ENCODE measurements around the gene AK9. TPM values are rescaled to one million over a fixed set of nuclear protein-coding genes. Genes with fewer than 3 reads are reported as not detected.

Gene AK9
- total RNA-seq, 1 experiment from 2014 or later: 3.5 TPM

DNA sequence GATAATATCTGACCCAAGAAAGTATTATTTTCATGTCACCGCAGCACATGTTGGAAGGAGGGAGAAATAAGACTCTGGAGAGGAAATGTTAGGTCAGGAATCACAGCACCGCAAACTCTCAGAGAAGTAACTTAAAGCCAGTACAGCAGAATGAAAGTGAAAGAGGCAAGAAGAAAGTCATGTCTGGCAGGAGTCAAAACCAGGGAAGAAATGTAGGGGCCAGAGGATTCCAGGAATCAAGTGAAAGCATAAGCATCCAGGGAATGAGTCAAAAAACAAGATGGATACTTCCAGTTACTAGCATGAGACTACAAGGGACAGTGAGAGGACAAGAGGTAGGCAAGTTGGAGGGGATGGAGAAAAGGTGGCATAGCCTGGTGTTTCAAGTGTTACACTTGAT lies 80.4 kb downstream of the AK9 start:
- no peak for TF ChIP-seq SRF (IDR thresholded peaks at IDR 0.05; ENCODE audit: low read depth)
- TF ChIP-seq, protein P1, sequence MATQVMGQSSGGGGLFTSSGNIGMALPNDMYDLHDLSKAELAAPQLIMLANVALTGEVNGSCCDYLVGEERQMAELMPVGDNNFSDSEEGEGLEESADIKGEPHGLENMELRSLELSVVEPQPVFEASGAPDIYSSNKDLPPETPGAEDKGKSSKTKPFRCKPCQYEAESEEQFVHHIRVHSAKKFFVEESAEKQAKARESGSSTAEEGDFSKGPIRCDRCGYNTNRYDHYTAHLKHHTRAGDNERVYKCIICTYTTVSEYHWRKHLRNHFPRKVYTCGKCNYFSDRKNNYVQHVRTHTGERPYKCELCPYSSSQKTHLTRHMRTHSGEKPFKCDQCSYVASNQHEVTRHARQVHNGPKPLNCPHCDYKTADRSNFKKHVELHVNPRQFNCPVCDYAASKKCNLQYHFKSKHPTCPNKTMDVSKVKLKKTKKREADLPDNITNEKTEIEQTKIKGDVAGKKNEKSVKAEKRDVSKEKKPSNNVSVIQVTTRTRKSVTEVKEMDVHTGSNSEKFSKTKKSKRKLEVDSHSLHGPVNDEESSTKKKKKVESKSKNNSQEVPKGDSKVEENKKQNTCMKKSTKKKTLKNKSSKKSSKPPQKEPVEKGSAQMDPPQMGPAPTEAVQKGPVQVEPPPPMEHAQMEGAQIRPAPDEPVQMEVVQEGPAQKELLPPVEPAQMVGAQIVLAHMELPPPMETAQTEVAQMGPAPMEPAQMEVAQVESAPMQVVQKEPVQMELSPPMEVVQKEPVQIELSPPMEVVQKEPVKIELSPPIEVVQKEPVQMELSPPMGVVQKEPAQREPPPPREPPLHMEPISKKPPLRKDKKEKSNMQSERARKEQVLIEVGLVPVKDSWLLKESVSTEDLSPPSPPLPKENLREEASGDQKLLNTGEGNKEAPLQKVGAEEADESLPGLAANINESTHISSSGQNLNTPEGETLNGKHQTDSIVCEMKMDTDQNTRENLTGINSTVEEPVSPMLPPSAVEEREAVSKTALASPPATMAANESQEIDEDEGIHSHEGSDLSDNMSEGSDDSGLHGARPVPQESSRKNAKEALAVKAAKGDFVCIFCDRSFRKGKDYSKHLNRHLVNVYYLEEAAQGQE (IDR thresholded peaks at IDR 0.05; ENCODE audit: low read depth): no peak
- TF ChIP-seq, protein P2, sequence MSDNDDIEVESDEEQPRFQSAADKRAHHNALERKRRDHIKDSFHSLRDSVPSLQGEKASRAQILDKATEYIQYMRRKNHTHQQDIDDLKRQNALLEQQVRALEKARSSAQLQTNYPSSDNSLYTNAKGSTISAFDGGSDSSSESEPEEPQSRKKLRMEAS (IDR thresholded peaks at IDR 0.05): no peak
- no peak for TF ChIP-seq EZH2 (IDR thresholded peaks at IDR 0.05)
- TF ChIP-seq SIN3A (IDR thresholded peaks at IDR 0.05; ENCODE audit: low read depth): no peak
- TF ChIP-seq EGR1 (IDR thresholded peaks at IDR 0.05; ENCODE audit: low read depth): no peak
- TF ChIP-seq, protein P3, sequence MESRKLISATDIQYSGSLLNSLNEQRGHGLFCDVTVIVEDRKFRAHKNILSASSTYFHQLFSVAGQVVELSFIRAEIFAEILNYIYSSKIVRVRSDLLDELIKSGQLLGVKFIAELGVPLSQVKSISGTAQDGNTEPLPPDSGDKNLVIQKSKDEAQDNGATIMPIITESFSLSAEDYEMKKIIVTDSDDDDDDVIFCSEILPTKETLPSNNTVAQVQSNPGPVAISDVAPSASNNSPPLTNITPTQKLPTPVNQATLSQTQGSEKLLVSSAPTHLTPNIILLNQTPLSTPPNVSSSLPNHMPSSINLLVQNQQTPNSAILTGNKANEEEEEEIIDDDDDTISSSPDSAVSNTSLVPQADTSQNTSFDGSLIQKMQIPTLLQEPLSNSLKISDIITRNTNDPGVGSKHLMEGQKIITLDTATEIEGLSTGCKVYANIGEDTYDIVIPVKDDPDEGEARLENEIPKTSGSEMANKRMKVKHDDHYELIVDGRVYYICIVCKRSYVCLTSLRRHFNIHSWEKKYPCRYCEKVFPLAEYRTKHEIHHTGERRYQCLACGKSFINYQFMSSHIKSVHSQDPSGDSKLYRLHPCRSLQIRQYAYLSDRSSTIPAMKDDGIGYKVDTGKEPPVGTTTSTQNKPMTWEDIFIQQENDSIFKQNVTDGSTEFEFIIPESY (IDR thresholded peaks at IDR 0.05; ENCODE audit: extremely low read depth, insufficient replicate concordance, low read length): no peak
- TF ChIP-seq POLR2A (IDR thresholded peaks at IDR 0.05; ENCODE audit: borderline replicate concordance, extremely low read depth, insufficient read depth, insufficient read length): no peak
- TF ChIP-seq, protein P4, sequence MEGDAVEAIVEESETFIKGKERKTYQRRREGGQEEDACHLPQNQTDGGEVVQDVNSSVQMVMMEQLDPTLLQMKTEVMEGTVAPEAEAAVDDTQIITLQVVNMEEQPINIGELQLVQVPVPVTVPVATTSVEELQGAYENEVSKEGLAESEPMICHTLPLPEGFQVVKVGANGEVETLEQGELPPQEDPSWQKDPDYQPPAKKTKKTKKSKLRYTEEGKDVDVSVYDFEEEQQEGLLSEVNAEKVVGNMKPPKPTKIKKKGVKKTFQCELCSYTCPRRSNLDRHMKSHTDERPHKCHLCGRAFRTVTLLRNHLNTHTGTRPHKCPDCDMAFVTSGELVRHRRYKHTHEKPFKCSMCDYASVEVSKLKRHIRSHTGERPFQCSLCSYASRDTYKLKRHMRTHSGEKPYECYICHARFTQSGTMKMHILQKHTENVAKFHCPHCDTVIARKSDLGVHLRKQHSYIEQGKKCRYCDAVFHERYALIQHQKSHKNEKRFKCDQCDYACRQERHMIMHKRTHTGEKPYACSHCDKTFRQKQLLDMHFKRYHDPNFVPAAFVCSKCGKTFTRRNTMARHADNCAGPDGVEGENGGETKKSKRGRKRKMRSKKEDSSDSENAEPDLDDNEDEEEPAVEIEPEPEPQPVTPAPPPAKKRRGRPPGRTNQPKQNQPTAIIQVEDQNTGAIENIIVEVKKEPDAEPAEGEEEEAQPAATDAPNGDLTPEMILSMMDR (IDR thresholded peaks at IDR 0.05 in 2 of 3, conservative IDR thresholded peaks at IDR 0.05 in 1 of 3; ENCODE audit: borderline replicate concordance in 1 of 3, insufficient read depth in 1 of 3, low read depth in 2 of 3, low read length in 2 of 3): no peak

More for the DNA sequence above, 80.4 kb downstream of the AK9 start:
- POLR2A ChIA-PET: no interaction called here
- intact Hi-C loops (cut with micrococcal nuclease): no loop called here
- no peaks in the 10 kb centered on the region for H3K27me3 ChIP-seq (ENCODE audit: insufficient read depth, low read length)
- no peak overlapping the region for H3K4me2 ChIP-seq (ENCODE audit: low read length)
- H3K9me2 ChIP-seq (ENCODE audit: insufficient read depth): no peaks in the 10 kb centered on the region
- no peak for DNase-seq (ENCODE audit: low read depth, low spot score)
- no peak for ATAC-seq
- no peaks in the 10 kb centered on the region for H3K4me1 ChIP-seq (ENCODE audit: control insufficient read depth in 1 of 2, insufficient read depth in 2 of 2, low read length in 2 of 2)
- H3K36me3 ChIP-seq (ENCODE audit: control insufficient read depth in 1 of 2, insufficient read depth in 2 of 2, low read length in 2 of 2): no peaks in the 10 kb centered on the region
- H3K9ac ChIP-seq (ENCODE audit: low read length): no peak overlapping the region
- no peak overlapping the region for H3K4me3 ChIP-seq (replicated peaks in 1 of 2; ENCODE audit: low read depth in 1 of 2, low read length in 2 of 2)
- no peak overlapping the region for H2AFZ ChIP-seq (ENCODE audit: low read depth, low read length, poor library complexity, severe bottlenecking)
- CTCF ChIA-PET: no interaction called here
- RAD21 ChIA-PET (ENCODE audit: low non-redundant PET in 1 of 2, low total read pairs in 2 of 2, uncharacterized antibody in 2 of 2, unreplicated experiment in 2 of 2): no interaction called here
- H3K27ac ChIP-seq (ENCODE audit: low read depth, low read length): no peak overlapping the region
- H3K79me2 ChIP-seq (ENCODE audit: insufficient read depth, low read length): no peaks in the 10 kb centered on the region
- no peaks in the 10 kb centered on the region for H4K20me1 ChIP-seq (ENCODE audit: insufficient read depth)
- H3K9me3 ChIP-seq (ENCODE audit: control insufficient read depth in 1 of 2, insufficient read depth in 1 of 2, low read depth in 1 of 2, low read length in 2 of 2): no peaks in the 10 kb centered on the region
- no TSS peak for BruUV-seq (replicated peaks)
